Daoy (cell line): ENCODE measurements around the gene ROS1. TPM values are rescaled to one million over a fixed set of nuclear protein-coding genes. Genes with fewer than 3 reads are reported as not detected.
A peak's percentile ranks its signal among the peaks of the same experiment; 100 is the strongest.

Source experiments
- DNase-seq: peaks from one replicate; pipeline ENCODE4 v3.0.0-alpha.2; 2015; ENCODE audit warnings: low read depth
- total RNA-seq: library from RNA; depleted of rRNA; stranded (reverse); fragments of >200 nt; shearing (Covaris generic); gene quantifications from 2 replicates; pipeline ENCODE4 v1.2.3, GENCODE V29; 2014; rRNA removed

Gene ROS1
- total RNA-seq, 1 experiment from 2014 or later = 1.1 TPM

- no peak for DNase-seq
These were observed 158.7 kb downstream of the ROS1 start for GRCh38 chr6:117267054-117267347.

- DNase-seq = no peak
These were observed 159.3 kb downstream of the ROS1 start for GRCh38 chr6:117266257-117267053.

- DNase-seq = peak; percentile 78
These were observed 160.1 kb downstream of the ROS1 start, which contains the start of gene VGLL2 for GRCh38 chr6:117265410-117266256. Gene VGLL2, plus strand, starts transcription at chr6:117265558. Its CDS starts 206 bp downstream, at chr6:117265764.

- DNase-seq = peak; percentile 19
These were observed 160.9 kb downstream of the ROS1 start for GRCh38 chr6:117264692-117265409.

GRCh38 chr6:117264369-117264691 lies 161.4 kb downstream of the ROS1 start:
- no peak for DNase-seq

GRCh38 chr6:117263353-117263927 lies 162.3 kb downstream of the ROS1 start:
- DNase-seq = no peak

GRCh38 chr6:117262799-117263198 lies 162.9 kb downstream of the ROS1 start:
- DNase-seq = no peak

GRCh38 chr6:117253785-117254184 lies 172.0 kb downstream of the ROS1 start:
- DNase-seq = no peak

GRCh38 chr6:117244979-117245378 lies 180.8 kb downstream of the ROS1 start:
- DNase-seq = peak; percentile 35

GRCh38 chr6:117244571-117244970 lies 181.2 kb downstream of the ROS1 start:
- DNase-seq = peak; percentile 11

Other genes with a start within 250 kb of the ROS1 start
- gene VGLL2, start 160.4 kb downstream of the ROS1 start, total RNA-seq = not detected in 2 replicates
- 21.0 and 32.6 TPM in 2 replicates for gene DCBLD1, start 56.7 kb upstream of the ROS1 start, total RNA-seq
- 20.1 and 22.6 TPM in 2 replicates for gene GOPC, start 176.6 kb upstream of the ROS1 start, total RNA-seq
- 13.8 and 15.5 TPM in 2 replicates for gene NUS1, start 249.5 kb upstream of the ROS1 start, total RNA-seq